GM12878 (cell line): ENCODE data around the gene KCNIP3. TPM values are rescaled to one million over a fixed set of nuclear protein-coding genes. Genes with fewer than 3 reads are reported as not detected.

Source experiments
- ASH2L ChIP-seq: fragments of 300-600, 200-600 bp; sonication (generic); IDR thresholded peaks from 2 replicates; pipeline ENCODE4 v1.6.1; 2017; ENCODE audit warnings: low read depth, mild to moderate bottlenecking, borderline replicate concordance
- BCL11A ChIP-seq: IDR thresholded peaks from 2 replicates; pipeline ENCODE4 v1.6.1; 2011; ENCODE audit warnings: low read depth, low read length
- BHLHE40 ChIP-seq, 2 experiments: fragments of 450-650 bp in 1 of 2; IDR thresholded peaks; 2 replicates each; pipeline ENCODE4 v1.6.1; 2011 to 2017; ENCODE audit warnings: low read depth in 2 of 2, borderline replicate concordance in 1 of 2, improper control_type of control experiment in 1 of 2, low read length in 1 of 2, mild to moderate bottlenecking in 1 of 2
- CEBPB ChIP-seq, 2 experiments: fragments of 150-350 bp in 1 of 2; IDR thresholded peaks; 2 replicates each; pipeline ENCODE4 v1.6.1; 2012 to 2014; ENCODE audit warnings: low read depth in 2 of 2, low read length in 2 of 2, borderline replicate concordance in 1 of 2, inconsistent platforms in 1 of 2
- DPF2 ChIP-seq: fragments of 450-650 bp; IDR thresholded peaks from 2 replicates; pipeline ENCODE4 v1.6.1; 2017; ENCODE audit warnings: mild to moderate bottlenecking
- ESRRA ChIP-seq: IDR thresholded peaks from 2 replicates; pipeline ENCODE4 v1.6.1; 2012; ENCODE audit warnings: mild to moderate bottlenecking, low read length, improper control_type of control experiment
- ETV6 ChIP-seq, 2 experiments: fragments of 450-650 bp in 1 of 2; IDR thresholded peaks in 1 of 2; conservative IDR thresholded peaks in 1 of 2; 2 replicates each; pipeline ENCODE4 v1.6.1; 2014; ENCODE audit warnings: antibody characterized with exemption in 1 of 2, borderline replicate concordance in 1 of 2, low read depth in 1 of 2, mild to moderate bottlenecking in 1 of 2, moderate library complexity in 1 of 2
- HDAC2 ChIP-seq: fragments of 200-600 bp; sonication (generic); IDR thresholded peaks from 2 replicates; pipeline ENCODE4 v1.6.1; 2017
- HDAC6 ChIP-seq: fragments of 200-600 bp; sonication (generic); IDR thresholded peaks from one replicate; pipeline ENCODE4 v1.8.0; 2017; ENCODE audit warnings: antibody characterized with exemption; ENCODE audit not compliant: unreplicated experiment
- HDGF ChIP-seq: fragments of 450-650 bp; IDR thresholded peaks from 2 replicates; pipeline ENCODE4 v1.6.1; 2016; ENCODE audit warnings: antibody characterized with exemption
- MEF2B ChIP-seq: fragments of 450-650 bp; IDR thresholded peaks from 2 replicates; pipeline ENCODE4 v1.6.1; 2018; ENCODE audit warnings: mild to moderate bottlenecking, moderate library complexity; ENCODE audit not compliant: partially characterized antibody, poor library complexity, severe bottlenecking
- NFIC ChIP-seq: IDR thresholded peaks from 2 replicates; pipeline ENCODE4 v1.6.1; 2012; ENCODE audit warnings: low read depth, mild to moderate bottlenecking, inconsistent platforms, low read length, moderate library complexity
- NRF1 ChIP-seq: conservative IDR thresholded peaks from 2 replicates; pipeline ENCODE4 v1.6.1; 2011; ENCODE audit warnings: mild to moderate bottlenecking, low read depth, low read length, improper control_type of control experiment
- POLR2AphosphoS5 ChIP-seq: IDR thresholded peaks from 2 replicates; pipeline ENCODE4 v1.6.1; 2011; ENCODE audit warnings: mild to moderate bottlenecking, low read length, inconsistent platforms
- RELA ChIP-seq: fragments of 450-650 bp; IDR thresholded peaks from 2 replicates; pipeline ENCODE4 v1.8.0; 2014; ENCODE audit warnings: borderline replicate concordance; ENCODE audit not compliant: partially characterized antibody
- RFX5 ChIP-seq: IDR thresholded peaks from 2 replicates; pipeline ENCODE4 v1.6.1; 2011; ENCODE audit warnings: low read depth, low read length, improper control_type of control experiment
- RUNX3 ChIP-seq: IDR thresholded peaks from 2 replicates; pipeline ENCODE4 v1.6.1; 2012; ENCODE audit warnings: low read length, inconsistent platforms
- SMAD1 ChIP-seq: fragments of 450-650 bp; IDR thresholded peaks from 2 replicates; pipeline ENCODE4 v1.6.1; 2018; ENCODE audit warnings: mild to moderate bottlenecking, low read depth; ENCODE audit not compliant: partially characterized antibody
- SPI1 ChIP-seq: IDR thresholded peaks from 2 replicates; pipeline ENCODE4 v1.6.1; 2011; ENCODE audit warnings: low read depth, mild to moderate bottlenecking, low read length, moderate library complexity, borderline replicate concordance; ENCODE audit not compliant: insufficient read depth
- YY1 ChIP-seq: IDR thresholded peaks from 2 replicates; pipeline ENCODE4 v1.6.1; 2011; ENCODE audit warnings: low read depth, mild to moderate bottlenecking, low read length
- ZNF622 ChIP-seq: fragments of 450-650 bp; IDR thresholded peaks from 2 replicates; pipeline ENCODE4 v1.6.1; 2017; ENCODE audit warnings: mild to moderate bottlenecking, inconsistent platforms
- polyA plus RNA-seq, 11 experiments: library from polyadenylated mRNA; depleted of rRNA in 4 of 11; unstranded in 6 of 11; stranded (reverse) in 5 of 11; fragments of >200 nt; fragmentation: Nextera tagmentation in 4 of 11; fragmentation: Illumina TruSeq in 1 of 11; extraction: Ambion mirVana in 4 of 11; extraction: Trizol in 1 of 11; gene quantifications; 1 replicate in 1 of 11; 2 replicates in 10 of 11; pipeline versions ENCODE4 v1.2.1 to v1.2.3, GENCODE V29; 2011 to 2016; ENCODE audit warnings: inconsistent platforms in 2 of 11, missing spikeins in 2 of 11, low read depth in 1 of 11
- total RNA-seq, 4 experiments: library from RNA; depleted of rRNA in 3 of 4; stranded (reverse); fragments of >200 nt in 3 of 4; fragmentation: Illumina TruSeq in 1 of 4; extraction: Trizol in 1 of 4; gene quantifications; 2 replicates each; pipeline versions ENCODE4 v1.2.1 to v1.2.3, GENCODE V29; 2013 to 2021
- TF ChIP-seq, protein P1 (sequence below): IDR thresholded peaks from 2 replicates; pipeline ENCODE4 v1.6.1; 2012; ENCODE audit warnings: mild to moderate bottlenecking, low read depth, low read length
- TF ChIP-seq, protein P2 (sequence below): fragments of 450-650 bp; IDR thresholded peaks from 2 replicates; pipeline ENCODE4 v1.6.1; 2016; ENCODE audit warnings: mild to moderate bottlenecking
- TF ChIP-seq, protein P3 (sequence below): fragments of 450-650 bp; IDR thresholded peaks from 2 replicates; pipeline ENCODE4 v1.6.1; 2017; ENCODE audit warnings: mild to moderate bottlenecking, low read depth, inconsistent platforms; ENCODE audit not compliant: poor library complexity, severe bottlenecking

The KCNIP3 gene
- total and polyA plus RNA-seq, 10 of the 15 experiments (the other 5 are each of a cell fraction or from before 2014, with no cell fraction given): not detected

DNA sequence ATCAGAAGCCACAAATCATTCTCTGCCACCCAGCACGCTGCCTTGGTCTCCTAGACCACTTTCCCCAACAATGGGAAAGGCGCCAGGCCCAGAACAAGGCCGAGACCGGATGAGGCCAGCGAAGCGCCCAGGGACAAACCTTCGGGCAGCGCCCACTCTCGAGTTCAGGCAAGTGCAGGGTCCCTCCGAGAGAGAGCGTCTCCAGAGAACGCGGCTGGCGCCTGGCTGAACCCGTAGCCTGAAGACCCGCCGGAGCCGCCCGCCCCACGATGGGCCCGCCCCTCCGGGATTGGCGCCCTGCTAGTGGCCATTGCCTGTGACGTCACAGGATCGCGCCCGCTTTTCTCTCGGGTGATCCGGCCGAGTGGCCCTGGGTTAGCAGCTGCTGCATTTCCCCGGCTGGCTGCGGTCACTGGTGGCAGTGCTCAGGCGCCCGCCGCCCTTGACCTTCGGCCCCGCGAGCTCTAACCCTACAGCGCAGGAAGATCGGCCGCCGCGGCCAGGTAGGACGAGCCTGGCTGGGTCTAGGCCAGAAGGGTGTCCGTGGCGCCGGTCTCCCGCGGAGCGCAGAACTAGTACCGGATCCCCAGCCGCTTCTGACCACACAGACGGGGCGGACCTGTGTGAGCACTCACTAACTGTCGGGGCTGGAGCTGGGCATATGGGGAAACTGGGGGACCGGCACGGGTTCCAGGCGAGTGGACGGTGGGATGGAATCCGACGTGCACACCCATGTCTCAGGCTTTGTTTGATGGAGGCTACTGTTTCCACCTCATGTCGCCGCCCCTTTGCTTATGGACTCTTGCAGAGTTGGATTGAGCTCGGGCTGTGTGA lies 105.4 kb downstream of the KCNIP3 start, which contains the start of gene FAHD2A (continued):
- TF ChIP-seq, protein P1, sequence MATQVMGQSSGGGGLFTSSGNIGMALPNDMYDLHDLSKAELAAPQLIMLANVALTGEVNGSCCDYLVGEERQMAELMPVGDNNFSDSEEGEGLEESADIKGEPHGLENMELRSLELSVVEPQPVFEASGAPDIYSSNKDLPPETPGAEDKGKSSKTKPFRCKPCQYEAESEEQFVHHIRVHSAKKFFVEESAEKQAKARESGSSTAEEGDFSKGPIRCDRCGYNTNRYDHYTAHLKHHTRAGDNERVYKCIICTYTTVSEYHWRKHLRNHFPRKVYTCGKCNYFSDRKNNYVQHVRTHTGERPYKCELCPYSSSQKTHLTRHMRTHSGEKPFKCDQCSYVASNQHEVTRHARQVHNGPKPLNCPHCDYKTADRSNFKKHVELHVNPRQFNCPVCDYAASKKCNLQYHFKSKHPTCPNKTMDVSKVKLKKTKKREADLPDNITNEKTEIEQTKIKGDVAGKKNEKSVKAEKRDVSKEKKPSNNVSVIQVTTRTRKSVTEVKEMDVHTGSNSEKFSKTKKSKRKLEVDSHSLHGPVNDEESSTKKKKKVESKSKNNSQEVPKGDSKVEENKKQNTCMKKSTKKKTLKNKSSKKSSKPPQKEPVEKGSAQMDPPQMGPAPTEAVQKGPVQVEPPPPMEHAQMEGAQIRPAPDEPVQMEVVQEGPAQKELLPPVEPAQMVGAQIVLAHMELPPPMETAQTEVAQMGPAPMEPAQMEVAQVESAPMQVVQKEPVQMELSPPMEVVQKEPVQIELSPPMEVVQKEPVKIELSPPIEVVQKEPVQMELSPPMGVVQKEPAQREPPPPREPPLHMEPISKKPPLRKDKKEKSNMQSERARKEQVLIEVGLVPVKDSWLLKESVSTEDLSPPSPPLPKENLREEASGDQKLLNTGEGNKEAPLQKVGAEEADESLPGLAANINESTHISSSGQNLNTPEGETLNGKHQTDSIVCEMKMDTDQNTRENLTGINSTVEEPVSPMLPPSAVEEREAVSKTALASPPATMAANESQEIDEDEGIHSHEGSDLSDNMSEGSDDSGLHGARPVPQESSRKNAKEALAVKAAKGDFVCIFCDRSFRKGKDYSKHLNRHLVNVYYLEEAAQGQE: no peak
- TF ChIP-seq HDAC2: no peak
- TF ChIP-seq HDAC6: no peak
- no peak for TF ChIP-seq MEF2B
- peak; percentile 72 for TF ChIP-seq DPF2
- TF ChIP-seq HDGF: no peak
- TF ChIP-seq SMAD1: no peak
- no peak for TF ChIP-seq ASH2L
- peak; percentile 75 for TF ChIP-seq RUNX3
- TF ChIP-seq NRF1: no peak
- TF ChIP-seq NFIC: no peak
- TF ChIP-seq ZNF622: no peak
- peak; percentile 83 for TF ChIP-seq ESRRA
- no peak for TF ChIP-seq CEBPB (IDR thresholded peaks at IDR 0.05; ENCODE audit: borderline replicate concordance in 1 of 2, low read depth in 2 of 2, low read length in 2 of 2)
- TF ChIP-seq BHLHE40 (IDR thresholded peaks at IDR 0.05; ENCODE audit: borderline replicate concordance in 1 of 2, low read depth in 2 of 2, low read length in 1 of 2): peak; percentile 30 to 67; a peak in 2 of 4 replicates
- TF ChIP-seq, protein P2, sequence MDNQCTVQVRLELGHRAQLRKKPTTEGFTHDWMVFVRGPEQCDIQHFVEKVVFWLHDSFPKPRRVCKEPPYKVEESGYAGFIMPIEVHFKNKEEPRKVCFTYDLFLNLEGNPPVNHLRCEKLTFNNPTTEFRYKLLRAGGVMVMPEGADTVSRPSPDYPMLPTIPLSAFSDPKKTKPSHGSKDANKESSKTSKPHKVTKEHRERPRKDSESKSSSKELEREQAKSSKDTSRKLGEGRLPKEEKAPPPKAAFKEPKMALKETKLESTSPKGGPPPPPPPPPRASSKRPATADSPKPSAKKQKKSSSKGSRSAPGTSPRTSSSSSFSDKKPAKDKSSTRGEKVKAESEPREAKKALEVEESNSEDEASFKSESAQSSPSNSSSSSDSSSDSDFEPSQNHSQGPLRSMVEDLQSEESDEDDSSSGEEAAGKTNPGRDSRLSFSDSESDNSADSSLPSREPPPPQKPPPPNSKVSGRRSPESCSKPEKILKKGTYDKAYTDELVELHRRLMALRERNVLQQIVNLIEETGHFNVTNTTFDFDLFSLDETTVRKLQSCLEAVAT: no peak
- TF ChIP-seq SPI1: no peak
- peak; percentile 52; the same call in 1 of the 2 replicates for TF ChIP-seq POLR2AphosphoS5
- TF ChIP-seq RFX5: peak; percentile 57; the same call in 1 of the 2 replicates
- no peak for TF ChIP-seq ETV6 (conservative IDR thresholded peaks at IDR 0.05 in 1 of 2, IDR thresholded peaks at IDR 0.05 in 1 of 2; ENCODE audit: borderline replicate concordance in 1 of 2, low read depth in 1 of 2)
- TF ChIP-seq, protein P3, sequence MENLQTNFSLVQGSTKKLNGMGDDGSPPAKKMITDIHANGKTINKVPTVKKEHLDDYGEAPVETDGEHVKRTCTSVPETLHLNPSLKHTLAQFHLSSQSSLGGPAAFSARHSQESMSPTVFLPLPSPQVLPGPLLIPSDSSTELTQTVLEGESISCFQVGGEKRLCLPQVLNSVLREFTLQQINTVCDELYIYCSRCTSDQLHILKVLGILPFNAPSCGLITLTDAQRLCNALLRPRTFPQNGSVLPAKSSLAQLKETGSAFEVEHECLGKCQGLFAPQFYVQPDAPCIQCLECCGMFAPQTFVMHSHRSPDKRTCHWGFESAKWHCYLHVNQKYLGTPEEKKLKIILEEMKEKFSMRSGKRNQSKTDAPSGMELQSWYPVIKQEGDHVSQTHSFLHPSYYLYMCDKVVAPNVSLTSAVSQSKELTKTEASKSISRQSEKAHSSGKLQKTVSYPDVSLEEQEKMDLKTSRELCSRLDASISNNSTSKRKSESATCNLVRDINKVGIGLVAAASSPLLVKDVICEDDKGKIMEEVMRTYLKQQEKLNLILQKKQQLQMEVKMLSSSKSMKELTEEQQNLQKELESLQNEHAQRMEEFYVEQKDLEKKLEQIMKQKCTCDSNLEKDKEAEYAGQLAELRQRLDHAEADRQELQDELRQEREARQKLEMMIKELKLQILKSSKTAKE: no peak
- no peak for TF ChIP-seq BCL11A
- no peak for TF ChIP-seq RELA
- peak; percentile 76 for TF ChIP-seq YY1
